ENCODE measurements around the gene PNPLA3.
"Not testable (repeated sequence)": the region's sequence is repeated elsewhere in the genome, so short reads cannot be mapped to it uniquely, and the experiment has no call there.

PNPLA3 gene

GRCh38 chr22:43889860-43890253 lies 33.7 kb upstream of the PNPLA3 start:
- no peak for DNase-seq

DNA sequence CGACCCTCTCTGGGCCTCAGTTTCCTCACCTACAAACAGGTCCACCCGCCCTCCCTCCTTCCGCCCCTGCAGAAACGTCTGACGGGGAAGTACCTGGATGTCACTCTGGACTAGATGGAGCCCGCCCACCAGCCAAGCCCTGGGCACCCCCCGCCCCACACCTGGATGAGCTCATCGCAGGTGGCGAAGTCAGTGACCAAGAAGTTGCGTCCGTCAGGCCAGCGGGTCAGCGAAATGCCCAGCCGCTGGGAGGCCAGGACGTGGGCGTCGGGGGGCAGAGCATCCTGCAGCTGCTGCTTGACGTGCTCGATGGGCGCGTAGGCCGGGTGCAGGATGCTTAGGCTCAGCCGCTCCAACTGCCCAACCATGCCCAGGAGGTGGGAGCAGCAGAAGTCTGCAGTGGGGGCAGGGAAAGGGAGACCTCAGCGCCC lies 32.7 kb upstream of the PNPLA3 start:
- no peak for DNase-seq

DNA sequence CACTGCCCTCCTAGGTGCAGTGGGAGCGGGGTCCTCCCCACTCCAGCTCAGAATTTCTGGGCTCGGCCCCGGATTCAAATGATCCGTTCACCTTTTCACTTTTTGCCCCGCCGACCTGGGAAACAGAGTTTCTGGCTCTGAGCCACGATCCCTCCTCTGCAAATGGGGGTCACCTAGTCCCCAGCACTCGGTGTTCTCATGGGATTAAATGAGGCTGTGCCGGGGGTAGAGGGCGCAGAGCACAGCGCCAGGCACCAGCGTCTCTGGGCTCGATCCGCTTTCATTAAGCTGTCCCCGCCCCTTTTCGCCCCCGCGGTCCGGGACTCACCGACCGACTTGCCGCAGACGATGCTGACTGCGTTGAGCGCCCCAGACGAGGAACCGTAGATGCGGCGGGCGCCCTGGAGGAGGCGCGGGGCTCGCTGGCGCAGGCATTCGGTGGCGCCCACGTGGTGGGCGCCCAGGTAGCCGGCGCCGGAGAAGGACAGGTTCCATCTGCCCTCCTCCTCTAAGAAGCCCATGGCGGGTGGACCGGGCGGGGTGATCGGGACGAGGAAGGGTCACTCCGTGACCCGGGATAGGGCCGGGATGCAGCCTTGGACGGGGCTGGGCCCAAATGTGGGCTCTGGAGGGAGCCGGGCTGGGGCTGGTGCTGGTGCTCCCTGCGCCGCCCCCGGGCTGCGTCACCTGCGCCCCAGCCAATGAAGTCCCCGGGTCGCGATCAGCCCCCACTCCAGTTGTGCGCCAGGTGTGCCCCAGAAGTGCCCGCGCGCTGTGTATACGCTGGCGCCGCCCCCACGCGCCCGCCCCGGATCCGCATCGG lies 32.0 kb upstream of the PNPLA3 start, which contains the start of gene PNPLA5:
Gene PNPLA5 (minus strand): TSS at position 654 of the 823 bp plus-strand sequence. CDS start 133 bp downstream, at position 521.
- DNase-seq, result peak; percentile 47 to 73 (median 55)

- no peak for DNase-seq
Measured at GRCh38 chr22:43892183-43892894, 31.3 kb upstream of the PNPLA3 start.

- no peak for DNase-seq
Measured at GRCh38 chr22:43893266-43893665, 30.3 kb upstream of the PNPLA3 start.

GRCh38 chr22:43894122-43894521 lies 29.5 kb upstream of the PNPLA3 start:
- DNase-seq, result no peak

DNA sequence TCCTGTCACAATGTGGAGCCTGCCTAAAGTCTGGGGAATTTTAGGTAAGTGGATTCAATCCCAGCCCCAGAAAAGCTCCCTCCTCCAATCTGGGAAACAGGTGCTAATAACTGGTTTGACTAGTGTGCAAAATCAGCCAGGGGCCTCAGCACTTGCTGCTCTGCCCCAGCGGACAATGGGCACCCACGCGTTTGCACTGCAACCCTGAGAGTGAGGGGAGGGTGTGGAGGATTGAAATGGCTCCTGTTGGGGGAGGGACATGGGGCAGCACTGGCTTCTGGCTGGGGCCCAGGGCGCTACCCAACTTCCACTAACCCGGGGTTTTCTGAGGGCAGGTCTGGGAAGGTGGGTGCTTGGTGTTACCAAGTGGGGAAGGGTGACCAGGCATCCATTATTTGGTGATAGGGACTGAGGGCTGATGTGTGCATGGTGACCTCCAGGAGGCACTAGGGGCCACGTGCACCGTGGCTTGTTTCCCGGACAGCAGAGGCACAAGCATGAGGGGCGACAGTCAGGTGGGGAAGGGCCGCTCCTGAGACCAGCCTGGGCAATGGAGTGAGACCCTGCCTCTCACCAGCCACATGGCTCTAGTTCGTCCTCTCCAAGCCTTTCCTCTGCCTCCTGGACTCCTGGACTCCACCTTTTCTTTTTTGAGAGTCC lies 27.5 kb upstream of the PNPLA3 start:
- no peak for DNase-seq

DNA sequence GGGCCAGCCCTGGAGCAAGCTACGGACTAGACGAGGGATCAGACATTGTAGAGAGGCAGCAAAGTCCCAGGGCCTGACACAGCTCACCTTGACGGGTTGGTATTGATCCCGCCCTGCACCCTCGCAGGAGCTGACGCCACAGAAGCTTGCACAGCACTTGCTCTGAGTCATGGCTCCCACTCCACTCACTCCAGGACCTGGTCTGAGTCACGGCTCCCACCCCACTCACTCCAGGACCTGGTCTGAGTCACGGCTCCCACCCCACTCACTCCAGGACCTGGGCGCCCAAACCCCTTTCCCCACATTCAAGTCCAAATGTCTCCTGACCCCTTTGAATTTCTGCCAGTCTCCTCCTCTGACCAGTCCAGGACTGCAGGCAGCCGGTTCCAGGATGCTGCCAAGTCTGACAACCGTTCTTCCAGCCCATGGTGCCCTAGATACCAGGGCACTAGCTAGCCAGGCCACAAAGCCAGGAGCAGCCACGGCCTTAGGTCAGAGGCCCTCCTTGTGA lies 25.8 kb upstream of the PNPLA3 start:
- DNase-seq, result peak in 1 of 3 donors; percentile 25

DNA sequence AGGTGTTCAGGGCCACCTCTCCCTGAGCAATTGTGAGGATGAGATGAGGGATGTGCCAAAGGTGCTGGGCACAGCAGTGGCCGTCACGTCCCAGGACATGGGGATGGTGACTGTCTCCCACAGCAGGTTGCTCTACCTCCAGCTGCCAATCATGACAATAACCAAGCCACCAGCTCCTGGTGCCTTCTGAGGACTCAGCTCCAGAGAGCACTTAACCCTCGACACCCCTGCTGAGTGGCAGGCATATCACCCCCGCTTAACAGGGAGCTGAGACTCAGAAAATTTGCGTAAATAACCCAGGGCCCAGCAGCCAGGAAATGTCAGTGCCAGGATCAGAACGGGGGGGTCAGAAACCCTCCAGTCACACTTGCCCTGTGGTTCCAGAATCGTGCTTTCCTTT lies 23.4 kb upstream of the PNPLA3 start:
- DNase-seq, result no peak

DNA sequence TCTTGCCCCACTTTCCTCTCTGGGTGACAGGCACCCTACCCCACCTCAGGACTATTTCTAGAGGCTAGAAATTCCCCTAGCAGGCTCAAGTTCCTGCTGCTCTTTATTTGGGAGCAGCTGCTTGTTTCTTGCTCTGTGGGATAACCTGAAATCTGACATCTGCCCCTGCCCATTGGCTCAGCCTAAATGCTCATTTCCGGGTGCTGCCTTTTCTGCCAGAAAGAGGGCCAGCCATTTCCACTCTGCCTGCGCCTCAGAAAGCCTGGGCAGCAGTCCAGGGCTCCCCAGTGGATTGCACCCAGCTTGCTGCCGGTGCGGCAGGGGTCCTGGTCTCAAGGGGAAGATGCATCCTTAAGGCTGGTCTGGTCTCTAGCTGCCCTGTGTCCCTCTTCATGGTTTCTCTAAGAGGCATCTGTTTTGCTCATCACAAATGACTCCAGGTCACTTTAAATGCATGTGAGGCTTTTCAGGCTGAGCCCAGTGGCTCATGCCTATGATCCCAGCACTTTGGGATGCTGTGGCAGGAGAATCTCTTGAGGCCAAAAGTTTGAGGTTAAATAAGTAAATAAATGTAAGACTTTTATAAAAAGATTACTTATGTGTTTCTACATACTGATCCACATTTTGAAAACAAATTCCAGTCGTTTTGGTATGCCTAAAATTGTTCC lies 21.5 kb upstream of the PNPLA3 start:
- no peak for DNase-seq

- not testable (repeated sequence) for DNase-seq
Measured at GRCh38 chr22:43903033-43903432, 20.6 kb upstream of the PNPLA3 start.

GRCh38 chr22:43904412-43904811 lies 19.2 kb upstream of the PNPLA3 start:
- not testable (repeated sequence) for DNase-seq

DNA sequence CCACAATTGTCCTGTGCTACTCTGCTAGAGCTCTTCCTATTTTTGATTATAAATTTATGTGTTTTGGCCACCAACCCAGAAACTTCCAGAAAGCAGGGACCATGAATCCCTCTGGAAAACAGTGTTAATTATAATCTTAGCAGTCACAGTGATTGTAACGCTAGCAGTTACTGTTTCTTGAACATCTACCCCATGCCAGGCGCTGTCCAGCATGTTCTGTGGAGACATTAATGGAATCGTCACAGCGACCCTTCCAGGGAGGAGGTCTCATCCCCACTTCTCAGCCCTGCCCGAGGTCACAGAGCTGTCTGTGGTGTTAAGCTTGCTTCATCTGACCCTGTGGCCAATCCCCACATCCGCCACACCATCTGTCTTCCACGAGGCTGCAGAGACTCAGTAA lies 17.9 kb upstream of the PNPLA3 start:
- no peak for DNase-seq

DNA sequence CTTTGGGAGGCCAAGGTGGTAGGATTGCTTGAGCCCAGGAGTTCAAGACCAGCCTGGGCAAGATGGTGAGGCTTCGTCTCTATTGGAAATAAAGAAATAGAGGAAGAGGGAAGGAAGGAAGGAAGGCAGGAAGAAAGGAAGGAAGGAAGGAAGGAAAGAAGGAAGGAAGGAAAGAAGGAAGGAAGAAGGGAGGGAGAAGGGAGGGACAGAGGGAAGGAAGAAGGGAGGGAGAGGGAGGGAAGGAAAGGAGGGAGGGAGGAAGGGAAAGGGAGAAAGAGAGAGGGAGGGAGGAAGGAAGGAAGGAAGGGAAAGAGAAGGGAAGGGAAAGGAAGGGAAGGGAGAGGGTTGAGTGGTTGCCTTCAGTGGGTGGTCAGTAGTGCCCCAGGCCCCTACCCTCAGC lies 13.9 kb upstream of the PNPLA3 start:
- DNase-seq, result no peak

DNA sequence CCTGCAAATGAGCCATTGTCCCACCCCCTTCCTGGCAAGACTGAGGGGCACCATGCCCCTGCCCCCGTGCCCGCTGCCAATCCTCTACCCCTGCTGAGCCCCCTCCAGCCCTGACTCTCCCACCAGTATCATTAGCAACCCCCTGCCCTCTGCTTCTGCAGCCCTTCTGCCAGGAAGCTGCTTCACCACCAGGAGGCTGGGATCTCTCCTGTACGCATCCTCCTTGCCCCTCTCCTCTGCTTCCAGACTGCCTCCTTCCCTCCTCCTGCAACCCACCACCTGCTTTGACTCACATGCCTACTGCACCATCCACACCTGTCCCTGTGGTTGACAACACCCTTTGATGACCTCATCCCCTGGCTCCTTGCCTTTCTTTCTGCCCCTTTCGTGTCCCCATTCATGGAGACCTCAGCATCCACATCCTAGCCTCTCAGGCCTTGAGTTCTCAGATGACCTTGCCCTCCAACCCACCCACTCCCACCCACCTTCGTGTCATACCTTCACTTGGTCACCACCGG lies 13.4 kb upstream of the PNPLA3 start:
- no peak for DNase-seq

DNA sequence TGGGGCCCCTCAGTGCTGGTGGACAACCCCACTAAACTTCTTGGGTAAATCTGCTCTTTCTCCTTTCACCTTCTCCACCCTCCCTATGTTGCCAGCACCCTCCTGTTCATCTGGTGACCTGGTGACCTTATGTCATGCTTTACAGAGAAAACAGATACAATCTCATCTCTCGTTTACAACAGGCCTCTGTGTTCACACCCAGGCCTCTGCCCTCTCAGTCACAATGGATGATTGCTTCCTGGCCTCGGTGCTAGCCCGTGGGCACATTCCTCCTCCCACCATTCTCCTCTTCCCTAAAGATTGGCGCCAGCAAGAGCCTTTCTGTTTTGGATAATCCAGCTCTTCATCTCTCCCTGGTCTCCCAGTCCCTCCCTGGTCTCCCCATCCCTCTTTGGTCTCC lies 12.3 kb upstream of the PNPLA3 start:
- no peak for DNase-seq

GRCh38 chr22:43917521-43917920 lies 6.1 kb upstream of the PNPLA3 start:
- peak in 2 of 3 donors; percentile 42 to 48 for DNase-seq

DNA sequence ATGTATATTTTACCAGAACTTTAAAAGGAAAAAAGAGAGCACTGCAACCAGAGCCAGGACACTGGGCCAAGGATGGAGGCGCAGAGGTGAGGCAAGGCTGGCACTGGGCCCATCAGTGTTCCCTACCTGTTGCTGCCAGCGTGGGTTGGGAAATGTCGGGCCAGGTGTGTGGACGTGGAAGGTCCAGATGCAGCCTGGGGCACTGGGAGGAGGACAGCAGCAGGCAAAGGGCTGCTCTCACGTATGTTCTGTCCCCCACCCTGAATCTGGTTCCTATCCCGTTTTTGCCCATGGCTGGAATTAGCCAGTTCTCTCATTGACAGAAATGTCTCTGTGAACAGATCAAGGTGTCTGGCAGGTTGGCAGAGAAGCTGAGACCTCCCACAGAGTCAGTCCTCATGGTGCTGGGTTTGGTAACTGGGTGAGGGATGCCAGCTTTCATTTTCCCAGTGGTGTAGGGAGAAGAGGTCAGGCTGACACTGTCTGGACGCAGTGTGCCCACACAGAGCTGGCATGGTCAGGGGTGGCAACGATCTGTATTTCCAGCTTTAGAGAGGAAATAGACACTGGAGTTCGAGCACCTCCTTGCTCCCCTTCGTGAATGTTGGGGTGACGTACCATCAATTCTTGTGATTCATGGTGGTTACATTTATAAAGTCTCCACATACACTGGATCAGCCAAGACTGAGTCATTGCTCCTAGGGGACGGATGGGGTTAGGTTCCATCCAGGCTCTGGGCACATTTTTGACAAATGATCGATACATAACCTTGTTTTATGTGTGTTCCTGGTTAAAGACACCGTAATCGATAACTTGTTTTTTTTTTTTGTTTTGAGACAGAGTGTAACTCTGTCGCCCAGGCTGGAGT lies 4.3 kb upstream of the PNPLA3 start:
- DNase-seq, result no peak

DNA sequence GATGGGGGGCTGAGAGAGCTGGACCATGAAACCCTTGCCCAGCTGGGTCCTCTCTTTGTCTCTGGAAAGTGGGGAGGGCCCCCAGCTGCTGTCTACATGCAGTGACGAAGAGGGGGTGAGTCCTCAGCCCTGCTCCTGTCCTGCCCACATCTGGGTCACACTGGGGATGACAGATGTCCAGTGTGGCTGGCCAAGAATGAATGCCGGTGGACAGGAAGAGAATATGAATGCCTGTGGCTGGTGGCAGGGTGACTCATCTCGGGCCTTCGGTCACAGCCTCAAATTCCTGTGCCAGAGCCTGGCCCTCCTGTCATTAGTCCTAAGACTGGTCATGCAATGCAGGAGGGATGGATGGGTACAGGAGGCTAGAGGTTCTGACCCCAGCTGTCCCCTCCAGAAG lies 2.2 kb upstream of the PNPLA3 start:
- peak; percentile 36 to 59 (median 43) for DNase-seq

- DNase-seq, result no peak
Measured at GRCh38 chr22:43922123-43922522, 1.5 kb upstream of the PNPLA3 start.

GRCh38 chr22:43923191-43923590 lies 414 bp upstream of the PNPLA3 start:
- DNase-seq, result peak in 2 of 3 donors; percentile 42 to 50
